GM19438 (cell line): ENCODE data around the gene TCP11.

Experiments
- ATAC-seq: cut with Tn5 transposase; IDR thresholded peaks from one replicate; pipeline ENCODE4 v1.9.1; 2021; ENCODE audit warnings: low read depth; ENCODE audit not compliant: unreplicated experiment

Gene TCP11

GRCh38 chr6:35173427-35174087 lies 32.4 kb upstream of the TCP11 start:
- no peak for ATAC-seq

DNA sequence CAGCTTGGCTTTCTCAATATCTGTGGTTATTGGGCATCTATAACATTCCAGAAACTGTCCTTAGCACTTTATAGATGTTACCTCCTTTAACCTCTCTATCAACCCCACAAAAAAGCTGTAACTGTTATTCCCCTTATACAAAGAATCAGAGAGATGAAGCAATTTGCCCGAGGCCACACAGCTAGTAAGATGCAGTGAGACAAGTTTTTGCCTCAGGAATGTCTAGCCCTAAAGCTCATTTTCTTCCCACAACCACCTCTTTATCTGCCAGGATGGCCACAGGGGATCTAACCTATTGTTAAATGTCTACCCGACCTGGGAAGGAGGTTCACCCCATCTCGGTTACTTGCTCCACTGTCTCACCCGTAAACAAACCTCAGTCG lies 31.9 kb upstream of the TCP11 start:
- ATAC-seq: no peak

GRCh38 chr6:35170891-35171290 lies 29.8 kb upstream of the TCP11 start:
- ATAC-seq: no peak

DNA sequence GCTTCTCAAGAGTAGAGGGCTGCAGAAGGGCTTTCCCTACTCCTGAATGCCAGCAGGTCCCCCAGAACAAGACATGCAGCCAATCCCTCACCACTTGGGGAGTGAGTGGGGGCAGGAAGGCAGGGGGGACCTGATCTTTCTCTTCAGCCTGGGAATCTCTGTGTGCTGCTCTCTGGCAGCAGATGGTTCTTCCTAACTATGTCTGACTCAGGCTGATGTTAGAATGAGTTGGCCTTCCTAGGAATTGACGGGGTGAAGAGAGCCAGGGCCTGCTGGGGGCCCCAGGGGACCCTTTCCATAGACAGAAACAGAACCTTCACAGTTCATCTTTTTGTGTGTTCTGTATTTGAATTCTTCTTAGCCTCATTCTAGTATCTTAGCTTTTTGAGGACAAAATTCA lies 29.0 kb upstream of the TCP11 start:
- ATAC-seq: no peak

DNA sequence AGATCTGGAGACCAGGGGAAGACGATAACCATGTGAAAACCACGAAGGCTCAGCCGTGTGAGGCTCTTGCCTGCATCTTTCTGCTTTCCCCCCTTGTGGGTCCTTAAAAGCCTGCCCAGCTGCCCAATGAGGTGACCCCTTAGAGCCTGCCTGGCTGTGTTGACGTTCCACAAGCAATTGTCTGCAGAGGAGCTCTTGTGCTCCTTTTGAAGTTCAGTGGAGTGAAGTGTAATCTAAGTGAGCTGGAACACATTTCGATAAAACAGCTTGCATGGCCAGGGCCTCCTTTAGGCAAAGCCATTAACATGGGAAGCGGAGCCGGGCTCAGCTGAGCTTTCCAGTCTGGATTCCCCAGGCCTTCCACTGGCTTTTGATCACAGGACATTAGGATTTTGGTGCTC lies 27.3 kb upstream of the TCP11 start:
- ATAC-seq: no peak

GRCh38 chr6:35167505-35167904 lies 26.4 kb upstream of the TCP11 start:
- no peak for ATAC-seq

- ATAC-seq: no peak
Observed at GRCh38 chr6:35166520-35166919, 25.4 kb upstream of the TCP11 start.

DNA sequence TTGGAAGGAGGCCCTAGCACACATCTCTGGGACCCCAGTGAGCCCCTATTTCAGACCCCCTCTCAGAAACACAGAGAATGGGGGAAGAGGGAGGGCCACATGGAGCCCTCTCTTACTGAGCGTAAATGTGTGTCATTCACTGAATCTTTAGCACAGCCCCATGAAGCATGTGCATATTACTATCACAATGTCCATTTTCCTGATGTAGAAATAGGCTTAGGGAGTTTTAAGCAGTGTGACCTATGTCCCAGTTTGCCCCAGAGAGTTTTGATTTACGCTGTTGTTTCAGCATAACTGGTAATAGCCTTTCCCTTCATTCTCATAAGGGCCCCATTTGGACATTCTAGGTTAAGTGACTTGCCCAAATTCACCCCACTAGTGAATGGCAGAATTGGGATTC lies 25.0 kb upstream of the TCP11 start:
- ATAC-seq: no peak

DNA sequence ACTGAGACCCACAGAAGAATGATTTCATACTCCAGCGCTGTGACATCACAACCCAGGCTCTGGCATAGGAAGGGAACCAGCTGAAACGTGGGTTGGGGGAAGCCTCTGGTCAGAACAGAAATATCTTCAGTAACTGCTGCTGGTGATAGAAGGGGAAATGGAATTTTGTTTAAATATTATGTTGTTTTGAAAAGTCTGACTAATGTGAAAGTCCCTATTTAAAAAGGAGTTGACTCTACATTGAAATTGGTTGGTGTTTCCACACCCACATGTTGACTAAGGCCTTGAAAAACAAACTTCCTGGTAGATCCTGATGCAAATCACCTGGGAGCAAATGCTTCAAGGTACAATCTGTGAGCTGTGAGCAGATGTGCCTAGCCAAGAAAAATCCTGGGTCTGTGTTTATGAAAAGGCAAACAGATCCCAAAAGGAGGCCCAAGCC lies 24.5 kb upstream of the TCP11 start:
- ATAC-seq: no peak

- ATAC-seq: no peak
Observed at GRCh38 chr6:35164868-35165267, 23.7 kb upstream of the TCP11 start.

DNA sequence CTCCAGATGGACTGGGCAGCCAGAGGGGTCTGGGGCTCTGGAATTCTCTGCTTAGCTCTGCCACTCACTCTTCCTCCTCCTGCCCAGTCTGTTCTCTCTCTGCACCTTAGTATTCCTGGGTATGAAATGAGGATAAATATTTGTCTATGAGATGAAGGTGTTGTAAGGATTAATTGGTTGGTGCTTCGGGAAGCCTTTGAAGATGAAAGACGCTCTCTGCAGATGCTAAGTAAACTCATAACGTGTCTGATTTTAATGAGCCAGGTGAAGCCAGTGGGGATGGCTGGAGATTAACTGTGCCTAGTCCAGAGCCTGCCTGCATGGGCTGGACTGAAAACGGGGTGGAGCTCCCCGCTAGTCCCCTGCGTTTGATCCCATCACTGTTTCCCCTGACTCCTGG lies 23.1 kb upstream of the TCP11 start:
- ATAC-seq: no peak

DNA sequence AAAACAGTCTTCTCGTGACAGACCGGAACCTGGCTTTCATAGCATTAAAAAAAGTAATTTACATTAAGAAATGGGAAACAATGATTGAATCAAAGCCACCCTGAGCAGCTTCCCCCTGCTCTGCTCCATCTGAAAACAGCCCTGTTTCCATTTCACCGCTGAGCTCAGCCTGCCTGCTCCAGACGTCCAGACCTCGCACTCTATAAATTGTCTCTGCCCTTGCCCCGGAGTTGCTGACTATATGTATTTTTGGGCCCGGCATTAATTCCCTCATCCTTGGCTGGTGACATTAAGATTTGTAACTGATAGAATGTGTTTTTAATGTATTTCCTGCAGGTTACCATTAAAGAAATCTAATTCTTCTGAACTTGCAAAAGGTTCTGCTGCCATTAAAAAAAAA lies 22.7 kb upstream of the TCP11 start:
- ATAC-seq: no peak

- no peak for ATAC-seq
Observed at GRCh38 chr6:35161776-35162607, 20.9 kb upstream of the TCP11 start.

GRCh38 chr6:35161266-35161665 lies 20.1 kb upstream of the TCP11 start:
- ATAC-seq: no peak

- ATAC-seq: no peak
Observed at GRCh38 chr6:35160642-35161041, 19.5 kb upstream of the TCP11 start.

DNA sequence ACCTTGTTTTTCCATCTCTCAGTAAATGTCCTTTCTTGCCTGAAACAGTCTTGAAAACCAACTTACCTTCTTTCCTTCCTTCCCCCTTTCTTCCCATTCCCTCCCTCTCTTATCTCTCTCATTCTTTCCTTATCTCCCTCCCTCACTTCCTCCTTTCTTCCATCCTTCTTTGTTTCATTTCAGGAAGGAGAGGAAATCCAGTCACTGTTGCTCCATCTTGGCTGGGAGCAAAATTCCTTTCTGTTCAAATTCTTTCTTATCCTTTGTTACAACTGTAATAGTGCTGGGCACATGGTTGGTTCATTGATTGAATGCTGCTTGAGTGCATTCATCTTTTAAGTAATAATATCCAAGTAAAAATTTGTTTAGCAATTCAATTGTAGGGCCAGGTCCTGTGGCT lies 17.4 kb upstream of the TCP11 start:
- no peak for ATAC-seq

DNA sequence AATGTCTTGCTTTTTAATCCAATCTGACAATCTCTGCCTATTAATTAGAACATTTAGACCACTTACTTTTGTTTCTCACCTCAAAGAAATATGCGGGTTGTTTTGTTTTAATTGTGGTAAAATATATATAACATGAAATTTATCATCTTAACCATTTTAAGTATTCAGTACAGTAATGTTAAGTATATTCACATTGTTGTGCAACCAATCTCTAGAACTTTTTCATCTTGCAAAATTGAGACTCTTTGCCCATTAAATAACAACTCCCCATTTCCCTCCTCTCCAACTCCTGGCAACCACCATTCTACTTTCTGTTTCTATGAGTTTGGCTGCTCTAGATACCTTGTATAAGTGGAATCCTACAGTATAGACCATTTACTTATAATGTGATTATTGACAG lies 13.8 kb upstream of the TCP11 start:
- no peak for ATAC-seq

DNA sequence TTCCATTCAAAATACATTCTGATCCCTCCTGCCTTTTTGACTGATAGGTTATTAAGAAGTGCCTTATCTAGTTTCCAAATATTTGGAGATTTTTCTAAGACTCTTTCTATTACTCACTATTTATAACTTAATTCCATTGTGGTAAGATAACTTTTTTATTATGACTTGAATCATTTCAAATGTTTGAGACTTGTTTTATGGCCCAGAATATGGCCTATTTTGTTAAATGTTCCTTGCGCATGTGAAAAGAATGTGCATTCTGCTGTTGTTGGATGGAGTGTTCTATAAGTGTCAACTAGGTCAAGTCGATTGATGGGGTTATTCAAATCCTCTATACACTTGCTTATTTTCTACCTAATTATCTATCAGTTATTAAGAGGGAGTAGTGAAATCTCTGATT lies 13.1 kb upstream of the TCP11 start:
- no peak for ATAC-seq

DNA sequence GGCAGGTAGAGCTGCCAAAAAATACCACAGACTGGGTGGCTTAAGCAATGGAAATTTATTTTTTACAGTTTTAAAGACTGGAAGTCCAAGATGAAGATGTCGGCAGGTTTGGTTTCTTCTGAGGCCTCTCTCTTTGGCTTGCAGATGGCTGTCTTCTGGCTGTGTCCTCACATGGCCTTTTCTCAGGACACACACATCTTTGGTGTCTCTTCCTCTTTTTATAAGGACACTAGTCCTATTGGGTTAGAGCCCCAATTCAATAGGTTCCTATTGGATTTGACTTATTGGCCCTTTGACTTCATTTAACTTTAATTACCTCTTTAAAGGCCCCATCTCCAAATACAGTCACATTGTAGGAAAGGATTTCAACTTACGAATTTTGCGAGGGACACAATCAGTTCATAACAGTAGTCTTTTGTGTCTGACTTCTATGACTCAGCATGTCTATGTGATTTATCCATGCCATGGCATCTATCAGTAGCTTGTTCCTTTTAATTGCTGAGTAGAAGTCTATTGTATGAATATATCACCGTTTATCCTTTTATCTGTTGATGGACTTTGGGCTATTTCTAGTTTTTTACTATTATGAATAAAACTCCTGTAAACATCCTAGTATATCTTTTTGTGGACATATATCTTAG lies 11.0 kb upstream of the TCP11 start:
- no peak for ATAC-seq

GRCh38 chr6:35151466-35151865 lies 10.3 kb upstream of the TCP11 start:
- no peak for ATAC-seq

DNA sequence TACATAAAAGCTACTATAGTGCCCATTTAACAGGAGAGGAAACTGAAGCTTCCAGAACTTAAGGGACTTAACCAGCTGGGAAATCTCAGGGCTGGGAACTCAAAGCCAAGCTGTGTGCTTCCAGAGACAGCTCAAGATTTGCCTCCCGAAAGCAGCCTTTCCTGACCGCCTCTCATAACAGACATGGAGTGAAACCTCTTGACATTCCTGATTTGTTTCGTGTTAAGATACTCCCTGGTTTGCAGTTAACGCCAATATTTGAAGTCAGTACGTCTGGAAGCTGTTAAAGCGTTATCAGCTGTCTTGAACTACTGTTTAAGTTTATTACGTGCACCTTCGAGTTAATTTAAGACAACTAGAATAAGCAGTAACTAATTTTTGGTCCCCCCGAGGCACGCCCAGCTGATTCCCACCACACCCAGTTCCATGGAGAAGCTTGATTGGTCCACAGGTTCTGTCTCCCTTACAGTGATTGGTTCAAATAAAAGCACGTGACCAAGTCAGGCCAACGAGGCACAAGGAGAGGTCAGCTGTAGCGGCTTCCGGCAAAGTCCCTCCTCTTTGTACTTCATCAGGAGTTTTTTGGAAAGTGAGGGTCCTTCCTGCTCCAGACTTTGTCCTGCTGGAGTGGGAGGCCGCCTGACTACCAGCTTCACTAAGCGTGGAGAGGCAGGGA lies 8.9 kb upstream of the TCP11 start:
- no peak for ATAC-seq
